Upper lobe of left lung (tissue), 6 donors: ENCODE results near the gene TMTC1. TPM values are rescaled to one million over a fixed set of nuclear protein-coding genes. Genes with fewer than 3 reads are reported as not detected.

Experiments
- ATAC-seq, 2 donors: fragments of 200-7000 bp; cut with Tn5 transposase; one replicate each; pipeline ENCODE4 v1.9.1; 2022; ENCODE audit warnings: mild to moderate bottlenecking in 2 of 2, moderate library complexity in 2 of 2; ENCODE audit not compliant: low FRiP score in 2 of 2
- DNase-seq, 2 donors: peaks; one replicate each; pipeline ENCODE4 v3.0.0-alpha.2; 2019 to 2020
- H3K27ac ChIP-seq, 4 donors: fragments of 200-600 bp; sonication (generic); one replicate each; pipeline ENCODE4 v1.5.1; 2016 to 2019
- H3K27me3 ChIP-seq, 4 donors: fragments of 200-600 bp; sonication (generic); one replicate each; pipeline ENCODE4 v1.5.1; 2017 to 2019
- H3K36me3 ChIP-seq, 4 donors: fragments of 200-600 bp; sonication (generic); one replicate each; pipeline ENCODE4 v1.5.1; 2016 to 2019
- H3K4me1 ChIP-seq, 4 donors: fragments of 200-600 bp; sonication (generic); one replicate each; pipeline ENCODE4 v1.5.1; 2018 to 2019
- H3K4me3 ChIP-seq, 4 donors: fragments of 200-600 bp; sonication (generic); one replicate each; pipeline ENCODE4 v1.5.1; 2017 to 2019; ENCODE audit warnings: mild to moderate bottlenecking in 2 of 4, moderate library complexity in 1 of 4
- H3K9me3 ChIP-seq, 4 donors: fragments of 200-600 bp; sonication (generic); one replicate each; pipeline ENCODE4 v1.5.1; 2018 to 2019
- CTCF ChIP-seq, 6 experiments: fragments of 450-650 bp in 4 of 6; fragments of 200-600 bp in 2 of 6; sonication (generic) in 2 of 6; IDR thresholded peaks; one replicate each; pipeline ENCODE4 v1.5.1; 2016 to 2019; ENCODE audit warnings: antibody characterized with exemption in 6 of 6
- EP300 ChIP-seq, 4 donors: sonication (generic); formaldehyde crosslinking; IDR thresholded peaks; one replicate each; pipeline ENCODE4 v1.5.1; 2017; ENCODE audit warnings: antibody characterized with exemption in 4 of 4, control low read depth in 2 of 4
- POLR2A ChIP-seq, 4 donors: fragments of 450-650 bp; IDR thresholded peaks; one replicate each; pipeline ENCODE4 v1.5.1; 2016 to 2017; ENCODE audit warnings: antibody characterized with exemption in 4 of 4, mild to moderate bottlenecking in 2 of 4
- POLR2AphosphoS5 ChIP-seq, 2 donors: sonication (generic); formaldehyde crosslinking; IDR thresholded peaks; one replicate each; pipeline ENCODE4 v1.5.1; 2017; ENCODE audit warnings: antibody characterized with exemption in 2 of 2
- WGBS, 2 donors: methylation state at CpG; one replicate each; pipeline ENCODE4 v1.1.5; 2017 to 2018; 5-methylcytosine and 5-hydroxymethylcytosine counted together
- total RNA-seq, 6 donors: library from RNA; depleted of rRNA in 4 of 6; stranded (reverse); fragments of >200 nt in 4 of 6; gene quantifications; one replicate each; pipeline versions ENCODE4 v1.1.0 to v1.2.1, GENCODE V29; 2016 to 2021
- donor health status: DM: no; HTN: no; CAD: no; lungs with moderate emphysema.
- donor health status: DM: no; HTN: yes; CAD: no; lungs with severe emphysema.

The TMTC1 gene
- total RNA-seq, 6 donors from 2014 or later: 25.1 to 39.3 (median 29.7) TPM

- no peak for DNase-seq
- no peaks in the 10 kb centered on the region for H3K27me3 ChIP-seq
- no peak overlapping the region for H3K4me3 ChIP-seq
- H3K9me3 ChIP-seq: no peaks in the 10 kb centered on the region
- no peak overlapping the region for H3K27ac ChIP-seq
- no peak for ATAC-seq
- H3K4me1 ChIP-seq: no peaks in the 10 kb centered on the region
- no peaks in the 10 kb centered on the region for H3K36me3 ChIP-seq
- WGBS, 2 donors: 78 to 86% methylated on average over 4 of the region's 4 CpGs
- TF ChIP-seq CTCF (IDR thresholded peaks at IDR 0.05) (no peak), EP300 (IDR thresholded peaks at IDR 0.05) (no peak), POLR2A (IDR thresholded peaks at IDR 0.05) (no peak), POLR2AphosphoS5 (IDR thresholded peaks at IDR 0.05) (no peak)
Measured at GRCh38 chr12:29530436-29530835, 253.3 kb downstream of the TMTC1 start.

GRCh38 chr12:29528161-29528560, 255.6 kb downstream of the TMTC1 start:
- no peak for TF ChIP-seq POLR2AphosphoS5 (IDR thresholded peaks at IDR 0.05)
- TF ChIP-seq CTCF (IDR thresholded peaks at IDR 0.05): no peak
- no peak for TF ChIP-seq EP300 (IDR thresholded peaks at IDR 0.05)
- no peak for TF ChIP-seq POLR2A (IDR thresholded peaks at IDR 0.05)
- 76 to 77% methylated on average over 4 of the region's 4 CpGs for WGBS, 2 donors
- Histone ChIP-seq H3K27ac (no peak overlapping the region), H3K4me1 (no peaks in the 10 kb centered on the region), H3K36me3 (no peaks in the 10 kb centered on the region), H3K27me3 (no peaks in the 10 kb centered on the region), H3K4me3 (no peak overlapping the region), H3K9me3 (no peaks in the 10 kb centered on the region)
- ATAC-seq (no peak), DNase-seq (no peak)

GRCh38 chr12:29521951-29522350, 261.8 kb downstream of the TMTC1 start:
- Histone ChIP-seq H3K27me3 (no peaks in the 10 kb centered on the region), H3K27ac (no peak overlapping the region), H3K4me1 (no peaks in the 10 kb centered on the region), H3K4me3 (no peak overlapping the region), H3K36me3 (peaks cover 0 to 7% (median 0%) of the 10 kb centered on the region in 4 donors), H3K9me3 (no peaks in the 10 kb centered on the region)
- no peak for TF ChIP-seq POLR2AphosphoS5 (IDR thresholded peaks at IDR 0.05)
- TF ChIP-seq POLR2A (IDR thresholded peaks at IDR 0.05): no peak
- TF ChIP-seq EP300 (IDR thresholded peaks at IDR 0.05): no peak
- TF ChIP-seq CTCF (IDR thresholded peaks at IDR 0.05): no peak
- no peak for ATAC-seq
- no peak for DNase-seq
- WGBS, 2 donors: 66 to 71% methylated on average over 2 of the region's 2 CpGs

- no peak for DNase-seq
Measured at GRCh38 chr12:29519585-29520182, 264.1 kb downstream of the TMTC1 start.

More at GRCh38 chr12:29519585-29520182, 264.1 kb downstream of the TMTC1 start:
- Histone ChIP-seq H3K27me3 (no peaks in the 10 kb centered on the region), H3K4me1 (no peaks in the 10 kb centered on the region), H3K27ac (no peak overlapping the region), H3K36me3 (peaks cover 0 to 12% (median 0%) of the 10 kb centered on the region in 4 donors), H3K9me3 (no peaks in the 10 kb centered on the region), H3K4me3 (no peak overlapping the region)
- TF ChIP-seq POLR2A (IDR thresholded peaks at IDR 0.05): no peak
- peak; percentile 34 to 64 (median 42) for TF ChIP-seq CTCF (IDR thresholded peaks at IDR 0.05)
- TF ChIP-seq EP300 (IDR thresholded peaks at IDR 0.05): no peak
- no peak for TF ChIP-seq POLR2AphosphoS5 (IDR thresholded peaks at IDR 0.05)
- ATAC-seq: no peak
